D721Med (cell line): Measurements from ENCODE around the gene DAGLA.

Experiments used
- DNase-seq: peaks from one replicate; pipeline ENCODE4 v3.0.0; 2011; ENCODE audit warnings: low spot score; ENCODE audit not compliant: insufficient read length
- FAIRE-seq: peaks from 2 replicates; lab custom pipeline; 2011; peaks lifted over from hg19 to GRCh38; lab: Jason Lieb, UNC
- TF ChIP-seq, protein P1 (sequence below): IDR thresholded peaks from 2 replicates; pipeline ENCODE4 v1.5.1; 2012; ENCODE audit warnings: mild to moderate bottlenecking, control low read depth; ENCODE audit not compliant: insufficient read depth; ENCODE audit errors: missing control alignments

Gene DAGLA

DNA sequence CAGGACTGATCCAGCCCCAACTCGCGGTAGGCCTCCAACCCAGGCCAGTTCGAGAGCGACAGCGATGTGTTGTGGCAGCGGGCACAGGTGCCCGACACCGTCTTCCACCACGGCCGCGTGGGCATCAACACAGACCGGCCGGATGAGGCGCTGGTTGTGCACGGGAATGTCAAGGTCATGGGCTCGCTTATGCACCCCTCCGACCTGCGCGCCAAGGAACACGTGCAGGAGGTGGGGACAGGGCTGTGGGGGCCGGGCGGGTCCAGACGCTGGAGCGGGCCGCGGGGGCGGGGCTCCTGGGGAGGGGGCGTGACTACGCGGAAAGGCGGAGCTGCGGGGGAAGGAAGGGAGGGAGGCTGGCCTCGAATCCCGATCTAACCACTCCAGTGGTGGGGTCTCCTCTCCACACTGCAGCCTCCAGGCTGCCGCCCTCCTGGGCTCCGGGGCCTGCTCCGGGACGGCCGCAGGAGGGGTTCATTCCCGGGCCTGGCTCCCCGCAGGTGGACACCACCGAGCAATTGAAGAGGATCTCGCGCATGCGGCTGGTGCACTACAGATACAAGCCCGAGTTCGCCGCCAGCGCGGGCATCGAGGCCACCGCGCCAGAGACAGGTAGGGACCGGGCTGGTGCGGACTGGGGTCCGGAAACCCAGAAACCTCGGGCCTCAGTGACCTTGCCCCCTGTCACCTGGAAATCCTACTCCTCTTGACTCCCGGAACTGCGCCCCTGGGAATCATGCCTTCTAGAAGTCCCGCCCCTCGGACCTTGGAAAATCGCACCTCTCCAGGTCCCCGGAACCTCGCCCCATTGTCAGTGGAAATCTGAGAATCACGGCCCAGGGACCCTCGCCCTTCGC, 97.3 kb downstream of the DAGLA start:
- FAIRE-seq (no peak), DNase-seq (no peak)
- TF ChIP-seq, protein P1, sequence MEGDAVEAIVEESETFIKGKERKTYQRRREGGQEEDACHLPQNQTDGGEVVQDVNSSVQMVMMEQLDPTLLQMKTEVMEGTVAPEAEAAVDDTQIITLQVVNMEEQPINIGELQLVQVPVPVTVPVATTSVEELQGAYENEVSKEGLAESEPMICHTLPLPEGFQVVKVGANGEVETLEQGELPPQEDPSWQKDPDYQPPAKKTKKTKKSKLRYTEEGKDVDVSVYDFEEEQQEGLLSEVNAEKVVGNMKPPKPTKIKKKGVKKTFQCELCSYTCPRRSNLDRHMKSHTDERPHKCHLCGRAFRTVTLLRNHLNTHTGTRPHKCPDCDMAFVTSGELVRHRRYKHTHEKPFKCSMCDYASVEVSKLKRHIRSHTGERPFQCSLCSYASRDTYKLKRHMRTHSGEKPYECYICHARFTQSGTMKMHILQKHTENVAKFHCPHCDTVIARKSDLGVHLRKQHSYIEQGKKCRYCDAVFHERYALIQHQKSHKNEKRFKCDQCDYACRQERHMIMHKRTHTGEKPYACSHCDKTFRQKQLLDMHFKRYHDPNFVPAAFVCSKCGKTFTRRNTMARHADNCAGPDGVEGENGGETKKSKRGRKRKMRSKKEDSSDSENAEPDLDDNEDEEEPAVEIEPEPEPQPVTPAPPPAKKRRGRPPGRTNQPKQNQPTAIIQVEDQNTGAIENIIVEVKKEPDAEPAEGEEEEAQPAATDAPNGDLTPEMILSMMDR, result no peak

DNA sequence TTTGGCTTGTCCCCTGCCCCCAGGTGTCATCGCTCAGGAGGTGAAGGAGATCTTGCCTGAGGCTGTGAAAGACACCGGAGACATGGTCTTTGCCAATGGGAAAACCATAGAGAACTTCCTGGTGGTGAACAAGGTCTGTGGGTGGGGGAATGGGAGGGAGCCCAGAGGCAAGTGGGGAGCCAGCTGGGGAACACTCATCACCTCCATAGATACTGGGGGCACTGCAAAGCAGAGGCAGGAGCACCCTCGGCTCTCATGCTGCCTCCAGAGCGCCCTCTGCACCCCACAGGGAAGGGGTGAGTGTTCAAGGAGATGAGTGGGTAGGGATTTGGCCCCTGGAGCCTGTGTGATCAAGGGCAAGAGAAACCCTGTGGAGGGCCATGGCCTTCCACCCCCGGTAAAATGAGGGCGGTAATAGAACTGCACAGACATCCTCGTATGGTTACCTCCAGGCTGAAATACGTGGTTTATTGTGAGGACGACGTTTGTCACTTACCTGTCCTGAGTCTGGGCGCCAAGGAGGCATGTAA, 98.2 kb downstream of the DAGLA start:
- FAIRE-seq, result no peak
- TF ChIP-seq, protein P1, result no peak
- DNase-seq, result no peak

DNA sequence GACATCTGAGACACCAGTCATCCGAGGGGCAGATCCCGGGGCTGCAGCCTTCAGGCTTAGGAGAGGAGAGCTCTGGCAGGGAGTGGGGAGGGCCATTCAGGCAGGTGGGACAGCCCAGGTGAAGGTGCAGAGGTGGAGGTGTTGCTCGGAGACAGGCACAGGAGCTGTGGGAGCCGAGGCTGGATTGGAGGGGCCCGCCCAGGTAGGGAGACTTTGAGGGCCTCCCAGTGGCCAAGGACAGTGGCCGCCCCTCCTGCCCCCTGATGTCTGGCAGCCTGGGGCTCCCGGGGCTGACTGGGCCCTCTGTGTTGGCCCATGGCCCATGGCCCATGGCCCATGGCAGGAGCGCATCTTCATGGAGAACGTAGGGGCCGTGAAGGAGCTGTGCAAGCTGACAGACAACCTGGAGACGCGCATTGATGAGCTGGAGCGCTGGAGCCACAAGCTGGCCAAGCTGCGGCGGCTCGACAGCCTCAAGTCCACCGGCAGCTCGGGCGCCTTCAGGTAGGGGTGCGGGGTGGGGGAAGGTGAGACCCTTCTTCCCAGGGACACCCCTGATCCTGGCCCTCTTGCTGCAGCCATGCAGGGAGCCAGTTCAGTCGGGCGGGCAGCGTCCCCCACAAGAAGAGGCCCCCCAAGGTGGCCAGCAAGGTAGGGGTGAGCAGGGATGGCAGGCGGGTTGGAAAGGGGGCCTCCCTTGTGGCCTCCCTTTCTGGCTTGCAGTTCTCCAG, 98.9 kb downstream of the DAGLA start:
- FAIRE-seq, result no peak
- DNase-seq, result no peak
- TF ChIP-seq, protein P1, result no peak

DNA sequence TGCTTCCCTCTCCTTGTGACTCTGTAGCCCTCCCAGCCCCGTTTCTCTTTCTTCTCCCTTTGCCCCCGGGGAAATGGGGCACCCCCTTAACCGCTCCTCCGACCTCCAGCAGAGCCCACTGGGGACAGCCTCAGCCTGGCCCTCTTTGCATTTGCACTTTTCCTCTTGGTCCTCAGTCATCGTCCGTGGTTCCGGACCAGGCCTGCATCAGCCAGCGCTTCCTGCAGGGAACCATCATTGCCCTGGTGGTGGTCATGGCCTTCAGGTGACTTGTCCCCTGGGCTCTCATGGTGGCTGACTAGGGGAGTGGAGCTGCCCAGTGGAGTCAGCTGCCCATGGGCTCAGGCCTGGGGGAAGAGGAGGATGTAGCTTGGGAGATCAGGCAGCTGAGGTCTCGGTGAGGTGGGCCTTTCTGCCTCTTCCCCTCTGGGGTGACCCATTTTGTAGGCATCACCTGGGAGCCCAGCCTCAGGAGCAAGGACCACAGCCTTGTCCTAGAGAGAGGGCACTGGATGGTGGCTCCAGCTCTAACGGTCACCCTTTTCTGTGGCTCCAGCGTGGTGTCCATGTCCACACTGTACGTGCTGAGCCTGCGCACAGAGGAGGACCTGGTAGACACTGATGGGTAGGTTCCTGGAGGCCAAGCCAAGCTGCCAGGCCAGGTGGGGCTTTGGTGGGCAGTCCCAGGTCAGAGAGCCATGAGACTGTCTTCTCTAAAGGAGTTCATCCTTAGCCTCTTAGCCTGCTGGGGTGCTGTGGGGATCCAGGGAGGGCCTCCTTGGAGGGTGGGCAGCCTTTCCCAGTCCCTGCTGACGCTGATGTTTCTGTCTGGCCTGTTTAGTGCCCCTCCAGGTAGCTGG, 99.7 kb downstream of the DAGLA start:
- FAIRE-seq, result no peak
- no peak for DNase-seq
- TF ChIP-seq, protein P1, result no peak

DNA sequence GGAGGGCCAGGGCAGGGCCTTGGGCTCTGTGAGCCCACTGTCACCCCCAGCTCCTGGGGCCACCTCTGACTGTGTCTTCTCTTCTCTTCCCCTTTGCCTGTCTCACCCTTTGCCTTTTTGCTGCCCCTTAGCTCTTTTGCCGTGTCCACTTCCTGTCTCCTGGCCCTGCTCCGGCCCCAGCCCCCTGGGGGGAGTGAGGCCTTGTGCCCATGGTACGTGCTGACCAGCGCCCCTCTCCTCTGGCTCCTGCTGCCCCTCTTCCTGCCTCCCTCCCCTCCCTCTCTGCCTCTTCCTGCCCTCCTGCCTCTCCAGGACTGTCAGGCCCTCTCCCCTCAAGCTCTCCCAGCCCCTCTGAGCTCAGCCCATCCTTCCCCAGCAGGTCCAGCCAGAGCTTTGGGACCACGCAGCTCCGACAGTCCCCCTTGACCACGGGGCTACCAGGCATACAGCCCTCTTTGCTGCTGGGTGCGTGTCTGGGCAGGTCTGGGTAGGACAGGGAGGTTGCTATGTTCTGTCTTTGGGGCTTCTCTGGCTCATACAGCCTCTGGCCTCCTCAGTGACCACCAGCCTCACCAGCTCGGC, 100.5 kb downstream of the DAGLA start:
- FAIRE-seq, result no peak

DNA sequence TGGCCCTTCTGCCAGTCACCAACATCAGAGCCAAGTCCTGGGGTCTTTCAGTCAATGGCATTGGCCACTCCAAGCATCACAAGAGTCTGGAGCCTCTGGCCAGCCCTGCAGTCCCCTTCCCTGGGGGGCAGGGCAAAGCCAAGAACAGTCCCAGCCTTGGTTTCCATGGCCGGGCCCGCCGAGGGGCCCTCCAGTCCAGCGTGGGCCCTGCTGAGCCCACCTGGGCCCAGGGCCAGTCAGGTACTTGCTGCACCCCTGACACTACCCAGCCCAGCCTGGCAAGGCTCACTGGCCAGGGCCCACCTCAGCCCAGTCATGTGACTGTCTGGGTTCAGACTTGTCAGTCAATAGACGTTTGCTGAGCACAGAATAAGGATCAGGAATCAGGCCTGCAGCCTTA, 101.4 kb downstream of the DAGLA start:
- no peak for DNase-seq
- TF ChIP-seq, protein P1, result no peak
- FAIRE-seq, result no peak

More for the DNA sequence above, 100.5 kb downstream of the DAGLA start:
- DNase-seq, result no peak
- TF ChIP-seq, protein P1, result no peak
